ENCODE data around the gene CUL3. TPM values are rescaled to one million over a fixed set of nuclear protein-coding genes. Genes with fewer than 3 reads are reported as not detected.

CUL3 gene
- total and polyA plus RNA-seq, 2 of the 13 experiments (the other 11 are each of a cell fraction or from before 2014, with no cell fraction given) = 33.2 to 62.3 TPM

- ChIA-PET CTCF (ENCODE audit: low intra/inter-chr PET ratio, low total read pairs) (no interaction called here), POLR2A (no interaction called here)
- Histone ChIP-seq H3K79me2 (ENCODE audit: insufficient read depth, low read length) (peaks cover 88% of the 10 kb centered on the region), H4K20me1 (ENCODE audit: insufficient read depth, low read length) (peaks cover 5% of the 10 kb centered on the region; the same call in 1 of the 2 replicates), H3K9me3 (ENCODE audit: low read length) (no peaks in the 10 kb centered on the region), H3K4me3 (replicated peaks in 1 of 3; ENCODE audit: insufficient read depth in 1 of 3, low read depth in 2 of 3, low read length in 3 of 3) (no peak overlapping the region), H3K4me1 (ENCODE audit: insufficient read depth, low read length) (peaks cover 13% of the 10 kb centered on the region), H3K36me3 (replicated peaks in 1 of 2; ENCODE audit: control insufficient read depth in 1 of 2, insufficient read depth in 2 of 2, low read length in 2 of 2) (peaks cover 5 to 32% of the 10 kb centered on the region in 2 experiments), H3K27ac (ENCODE audit: extremely low read length, insufficient read depth, low read length) (no peak overlapping the region), H2AFZ (ENCODE audit: low read length) (no peak overlapping the region), H3K27me3 (ENCODE audit: control insufficient read depth in 1 of 2, insufficient read depth in 2 of 2, low read length in 2 of 2) (no peaks in the 10 kb centered on the region), H3K9ac (ENCODE audit: insufficient read depth, low read depth, low read length) (no peak overlapping the region), H3K4me2 (ENCODE audit: low read depth, low read length) (no peak overlapping the region)
- BruUV-seq (replicated peaks) = no TSS peak
- in situ Hi-C loops (cut with HindIII; ENCODE audit: extremely low pct_ligation_motif_present, low pct_unique_long_range_greater_than_20kb) (no loop called here), intact Hi-C loops (cut with micrococcal nuclease; ENCODE audit: unreplicated experiment) (no loop called here)
- no peak for FAIRE-seq
- ATAC-seq = no peak
- no peak for DNase-seq (ENCODE audit: low spot score)
- TF ChIP-seq ATF7 (IDR thresholded peaks at IDR 0.05) (peak; percentile 38; the same call in 1 of the 2 replicates), ATF7 (CRISPR knock-in tag; IDR thresholded peaks at IDR 0.05) (no peak)
- TF ChIP-seq, protein P1, sequence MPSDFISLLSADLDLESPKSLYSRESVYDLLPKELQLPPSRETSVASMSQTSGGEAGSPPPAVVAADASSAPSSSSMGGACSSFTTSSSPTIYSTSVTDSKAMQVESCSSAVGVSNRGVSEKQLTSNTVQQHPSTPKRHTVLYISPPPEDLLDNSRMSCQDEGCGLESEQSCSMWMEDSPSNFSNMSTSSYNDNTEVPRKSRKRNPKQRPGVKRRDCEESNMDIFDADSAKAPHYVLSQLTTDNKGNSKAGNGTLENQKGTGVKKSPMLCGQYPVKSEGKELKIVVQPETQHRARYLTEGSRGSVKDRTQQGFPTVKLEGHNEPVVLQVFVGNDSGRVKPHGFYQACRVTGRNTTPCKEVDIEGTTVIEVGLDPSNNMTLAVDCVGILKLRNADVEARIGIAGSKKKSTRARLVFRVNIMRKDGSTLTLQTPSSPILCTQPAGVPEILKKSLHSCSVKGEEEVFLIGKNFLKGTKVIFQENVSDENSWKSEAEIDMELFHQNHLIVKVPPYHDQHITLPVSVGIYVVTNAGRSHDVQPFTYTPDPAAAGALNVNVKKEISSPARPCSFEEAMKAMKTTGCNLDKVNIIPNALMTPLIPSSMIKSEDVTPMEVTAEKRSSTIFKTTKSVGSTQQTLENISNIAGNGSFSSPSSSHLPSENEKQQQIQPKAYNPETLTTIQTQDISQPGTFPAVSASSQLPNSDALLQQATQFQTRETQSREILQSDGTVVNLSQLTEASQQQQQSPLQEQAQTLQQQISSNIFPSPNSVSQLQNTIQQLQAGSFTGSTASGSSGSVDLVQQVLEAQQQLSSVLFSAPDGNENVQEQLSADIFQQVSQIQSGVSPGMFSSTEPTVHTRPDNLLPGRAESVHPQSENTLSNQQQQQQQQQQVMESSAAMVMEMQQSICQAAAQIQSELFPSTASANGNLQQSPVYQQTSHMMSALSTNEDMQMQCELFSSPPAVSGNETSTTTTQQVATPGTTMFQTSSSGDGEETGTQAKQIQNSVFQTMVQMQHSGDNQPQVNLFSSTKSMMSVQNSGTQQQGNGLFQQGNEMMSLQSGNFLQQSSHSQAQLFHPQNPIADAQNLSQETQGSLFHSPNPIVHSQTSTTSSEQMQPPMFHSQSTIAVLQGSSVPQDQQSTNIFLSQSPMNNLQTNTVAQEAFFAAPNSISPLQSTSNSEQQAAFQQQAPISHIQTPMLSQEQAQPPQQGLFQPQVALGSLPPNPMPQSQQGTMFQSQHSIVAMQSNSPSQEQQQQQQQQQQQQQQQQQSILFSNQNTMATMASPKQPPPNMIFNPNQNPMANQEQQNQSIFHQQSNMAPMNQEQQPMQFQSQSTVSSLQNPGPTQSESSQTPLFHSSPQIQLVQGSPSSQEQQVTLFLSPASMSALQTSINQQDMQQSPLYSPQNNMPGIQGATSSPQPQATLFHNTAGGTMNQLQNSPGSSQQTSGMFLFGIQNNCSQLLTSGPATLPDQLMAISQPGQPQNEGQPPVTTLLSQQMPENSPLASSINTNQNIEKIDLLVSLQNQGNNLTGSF (CRISPR knock-in tag; IDR thresholded peaks at IDR 0.05) = no peak
These were observed 41.2 kb downstream of the CUL3 start for GRCh38 chr2:224543939-224544338.
